HG02623 (cell line): Measurements from ENCODE around the gene ERCC6L2.

Experiments used
- ATAC-seq: cut with Tn5 transposase; IDR thresholded peaks from one replicate; pipeline ENCODE4 v1.9.1; 2021; ENCODE audit warnings: moderate library complexity; ENCODE audit not compliant: unreplicated experiment

ERCC6L2 gene, protein sequence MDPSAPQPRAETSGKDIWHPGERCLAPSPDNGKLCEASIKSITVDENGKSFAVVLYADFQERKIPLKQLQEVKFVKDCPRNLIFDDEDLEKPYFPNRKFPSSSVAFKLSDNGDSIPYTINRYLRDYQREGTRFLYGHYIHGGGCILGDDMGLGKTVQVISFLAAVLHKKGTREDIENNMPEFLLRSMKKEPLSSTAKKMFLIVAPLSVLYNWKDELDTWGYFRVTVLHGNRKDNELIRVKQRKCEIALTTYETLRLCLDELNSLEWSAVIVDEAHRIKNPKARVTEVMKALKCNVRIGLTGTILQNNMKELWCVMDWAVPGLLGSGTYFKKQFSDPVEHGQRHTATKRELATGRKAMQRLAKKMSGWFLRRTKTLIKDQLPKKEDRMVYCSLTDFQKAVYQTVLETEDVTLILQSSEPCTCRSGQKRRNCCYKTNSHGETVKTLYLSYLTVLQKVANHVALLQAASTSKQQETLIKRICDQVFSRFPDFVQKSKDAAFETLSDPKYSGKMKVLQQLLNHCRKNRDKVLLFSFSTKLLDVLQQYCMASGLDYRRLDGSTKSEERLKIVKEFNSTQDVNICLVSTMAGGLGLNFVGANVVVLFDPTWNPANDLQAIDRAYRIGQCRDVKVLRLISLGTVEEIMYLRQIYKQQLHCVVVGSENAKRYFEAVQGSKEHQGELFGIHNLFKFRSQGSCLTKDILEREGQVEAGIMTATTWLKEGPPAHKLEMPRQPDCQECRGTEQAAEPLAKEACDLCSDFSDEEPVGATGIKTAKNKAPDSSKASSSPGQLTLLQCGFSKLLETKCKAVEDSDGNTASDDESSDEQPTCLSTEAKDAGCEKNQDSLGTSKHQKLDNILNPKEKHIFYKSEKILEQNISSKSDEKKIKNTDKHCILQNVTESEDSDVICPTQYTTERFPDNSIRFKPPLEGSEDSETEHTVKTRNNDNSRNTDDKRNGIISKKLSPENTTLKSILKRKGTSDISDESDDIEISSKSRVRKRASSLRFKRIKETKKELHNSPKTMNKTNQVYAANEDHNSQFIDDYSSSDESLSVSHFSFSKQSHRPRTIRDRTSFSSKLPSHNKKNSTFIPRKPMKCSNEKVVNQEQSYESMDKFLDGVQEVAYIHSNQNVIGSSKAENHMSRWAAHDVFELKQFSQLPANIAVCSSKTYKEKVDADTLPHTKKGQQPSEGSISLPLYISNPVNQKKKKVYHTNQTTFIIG (N-terminal part only)

DNA sequence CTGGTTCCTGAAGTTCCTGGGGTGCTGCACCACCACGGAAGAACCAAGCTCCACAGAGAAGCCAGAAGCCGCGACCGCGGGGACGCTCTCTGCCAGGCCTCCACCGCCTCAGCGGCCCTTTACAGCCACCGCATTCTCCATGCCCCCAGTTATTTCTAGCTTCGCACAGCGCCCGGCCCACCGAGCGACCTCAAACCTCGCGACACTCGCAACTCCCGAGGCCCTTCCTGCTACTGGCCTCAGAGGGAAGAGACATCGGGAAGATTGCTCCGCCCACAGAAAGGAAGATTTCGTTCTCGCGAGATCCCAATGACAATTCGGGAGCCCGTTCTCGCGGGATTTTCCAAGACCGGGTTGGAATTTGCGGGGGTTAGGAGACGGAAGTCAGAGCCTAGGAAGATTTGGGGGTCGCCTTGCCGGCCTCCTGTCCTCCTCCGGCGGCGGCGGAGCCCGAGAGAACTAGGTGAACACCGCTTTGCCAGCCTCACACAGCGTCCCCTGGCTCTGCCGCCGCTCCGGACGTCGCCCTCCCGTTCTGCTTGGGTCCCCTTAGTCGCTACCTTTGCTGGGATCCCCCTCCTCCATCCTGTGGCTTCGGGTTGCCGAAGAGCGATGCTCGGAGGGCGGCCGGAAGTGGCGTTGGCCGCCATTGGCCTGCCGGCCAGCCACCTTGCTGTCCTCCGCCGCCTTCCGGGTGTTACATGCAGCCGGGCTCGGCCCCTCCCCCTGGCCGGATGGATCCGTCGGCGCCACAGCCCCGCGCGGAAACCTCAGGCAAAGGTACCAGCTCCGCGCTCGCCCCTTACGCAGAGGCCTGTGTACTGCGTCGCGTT is at the start of gene ERCC6L2:
TSS of gene ERCC6L2 (plus strand) at position 387 of the 833 bp plus-strand sequence. CDS start at position 735, 348 bp downstream.
- peak; percentile 84 for ATAC-seq

DNA sequence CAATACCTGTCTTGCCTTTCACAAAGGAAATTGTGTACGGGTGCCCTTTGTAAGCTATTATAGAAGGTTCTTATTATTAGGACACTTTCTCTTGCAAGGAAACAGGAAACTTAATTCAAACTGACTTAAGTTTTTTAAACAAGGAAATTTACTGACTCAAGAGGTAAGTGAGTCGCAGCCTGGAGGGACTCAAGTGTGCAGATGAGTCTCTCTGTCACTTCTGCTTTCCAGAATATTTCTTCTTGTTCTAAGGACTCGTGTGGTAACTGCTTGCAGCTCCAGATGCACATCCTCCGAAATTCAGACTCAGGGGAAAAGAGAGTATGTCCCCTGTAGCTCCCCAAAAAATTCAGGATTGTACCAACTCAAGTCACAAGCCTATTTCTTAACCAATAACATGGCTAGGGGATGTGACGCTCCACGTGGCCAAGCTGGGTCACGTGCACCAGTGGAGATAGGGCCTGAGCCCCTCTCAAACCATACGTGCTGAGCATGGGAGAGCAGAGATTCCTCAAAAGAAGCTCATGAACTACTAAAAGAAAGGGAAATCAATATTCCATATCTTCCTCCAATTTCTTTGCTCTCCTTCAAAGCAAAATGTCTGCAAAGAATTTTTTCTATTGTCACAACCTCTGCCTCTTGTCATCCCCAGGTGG is 49.2 kb upstream of the ERCC6L2 start:
- ATAC-seq, result no peak

DNA sequence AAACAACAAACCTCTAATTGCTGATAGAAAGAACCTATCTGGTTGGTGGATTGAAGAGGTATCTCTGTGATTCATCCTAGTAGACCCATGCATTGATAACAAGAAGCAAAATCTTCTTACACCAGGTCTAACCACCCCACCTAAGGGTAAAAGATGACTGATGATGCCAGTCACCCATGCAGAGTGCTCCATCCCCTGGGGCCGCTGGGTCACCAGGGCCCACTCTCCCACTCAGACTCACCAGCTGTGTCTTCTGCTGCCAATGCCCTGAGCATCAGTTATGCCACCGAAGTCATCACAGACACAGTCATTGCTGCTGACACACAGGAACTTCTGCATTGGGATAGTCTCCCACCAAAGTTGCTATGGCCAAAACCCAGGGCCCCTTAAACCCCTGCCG is 44.7 kb upstream of the ERCC6L2 start:
- ATAC-seq, result no peak

DNA sequence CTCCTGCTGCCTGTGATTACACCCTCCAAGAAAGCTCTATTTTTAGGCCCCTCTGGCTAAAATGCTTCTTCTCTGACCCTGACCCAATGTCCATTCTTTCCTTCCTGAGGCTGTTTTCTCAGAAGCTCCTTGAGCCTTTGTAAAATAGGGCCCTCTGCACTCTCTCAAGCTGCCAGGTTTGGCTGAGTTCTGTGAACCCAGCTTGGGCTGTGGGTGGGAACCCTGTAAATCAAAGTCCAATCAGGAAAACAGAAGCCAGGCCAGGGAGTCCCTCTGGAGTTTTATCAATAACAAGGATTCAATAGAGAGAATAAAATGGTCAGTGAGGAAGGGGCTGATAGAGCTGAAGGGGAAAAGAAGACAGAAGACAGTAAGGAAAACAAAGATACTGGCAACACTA is 43.7 kb upstream of the ERCC6L2 start:
- no peak for ATAC-seq

DNA sequence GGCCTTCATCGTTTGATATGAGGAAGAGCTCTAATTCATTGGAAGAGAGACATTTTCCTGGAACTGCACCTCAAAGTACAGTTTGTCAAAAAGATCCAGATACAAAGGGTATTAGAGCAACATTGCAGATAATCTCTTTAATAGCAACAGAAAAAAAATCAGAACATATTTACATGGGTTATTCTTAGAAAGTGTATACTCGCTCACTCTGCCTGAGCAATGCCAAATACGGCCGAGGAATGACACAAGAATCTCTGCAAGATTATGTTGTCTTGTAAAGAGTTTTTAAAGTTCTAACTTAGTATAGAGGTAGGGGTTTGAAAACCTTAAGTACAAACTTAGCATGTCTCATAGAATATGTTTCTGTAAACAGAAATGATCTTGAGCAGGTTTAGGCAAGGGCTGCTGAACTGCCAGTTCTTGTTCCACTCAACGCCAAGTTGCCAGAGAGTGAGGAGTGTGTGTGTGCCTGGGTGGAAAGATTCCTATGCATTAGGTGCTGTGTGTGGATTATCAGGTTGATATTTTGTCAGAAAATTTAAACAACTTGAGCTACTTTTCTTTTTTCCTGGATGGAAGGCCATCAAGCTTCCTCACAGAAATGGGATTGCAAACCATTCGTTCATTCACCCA is 41.8 kb upstream of the ERCC6L2 start:
- no peak for ATAC-seq

DNA sequence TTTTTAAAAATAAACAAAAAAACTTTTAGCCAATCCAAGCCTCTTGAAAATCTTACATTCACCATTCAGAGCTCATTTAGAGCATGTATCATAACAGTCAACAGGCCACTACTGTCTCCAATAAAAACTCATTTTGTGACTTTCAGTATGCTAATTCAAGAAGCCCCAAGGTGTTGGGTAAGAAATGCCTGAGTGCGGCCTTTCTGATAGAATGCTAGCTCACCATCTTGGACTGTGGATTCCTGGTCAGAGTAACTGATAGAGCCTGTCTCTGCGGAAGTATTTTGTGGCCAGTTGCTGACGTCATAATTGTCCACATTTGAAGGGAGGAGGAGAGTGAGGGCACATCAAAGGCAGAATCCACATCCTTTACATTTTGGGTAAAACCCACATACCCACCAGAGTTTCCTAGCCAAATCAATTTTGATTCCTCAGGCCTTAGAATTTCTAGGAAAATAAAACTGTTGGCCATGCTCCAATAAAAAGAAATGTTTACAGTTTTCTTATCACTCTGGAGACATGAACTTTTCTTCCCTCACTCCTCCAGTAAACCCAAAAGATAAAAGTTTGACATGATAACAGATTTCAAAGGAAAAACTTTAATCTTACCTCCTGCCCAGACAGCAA is 41.1 kb upstream of the ERCC6L2 start:
- no peak for ATAC-seq

DNA sequence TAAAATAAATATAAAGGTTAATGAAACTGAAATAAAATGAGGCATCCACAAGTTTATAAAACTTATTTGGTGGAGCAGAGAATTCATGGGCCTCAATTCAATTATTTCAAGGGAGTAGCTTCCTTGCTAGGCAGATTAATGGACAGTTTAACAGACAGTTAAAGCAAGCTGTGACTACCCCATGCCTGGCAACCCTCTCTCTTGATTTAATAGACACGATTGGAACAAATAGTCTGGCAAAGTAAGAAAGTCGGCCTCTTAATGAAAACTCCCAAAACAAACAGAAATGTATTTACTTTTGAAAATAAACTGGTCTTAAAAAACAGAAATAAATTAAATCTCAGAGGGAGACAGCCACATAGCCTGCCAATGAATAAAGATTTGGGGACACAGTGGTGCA is 40.1 kb upstream of the ERCC6L2 start:
- ATAC-seq, result no peak

DNA sequence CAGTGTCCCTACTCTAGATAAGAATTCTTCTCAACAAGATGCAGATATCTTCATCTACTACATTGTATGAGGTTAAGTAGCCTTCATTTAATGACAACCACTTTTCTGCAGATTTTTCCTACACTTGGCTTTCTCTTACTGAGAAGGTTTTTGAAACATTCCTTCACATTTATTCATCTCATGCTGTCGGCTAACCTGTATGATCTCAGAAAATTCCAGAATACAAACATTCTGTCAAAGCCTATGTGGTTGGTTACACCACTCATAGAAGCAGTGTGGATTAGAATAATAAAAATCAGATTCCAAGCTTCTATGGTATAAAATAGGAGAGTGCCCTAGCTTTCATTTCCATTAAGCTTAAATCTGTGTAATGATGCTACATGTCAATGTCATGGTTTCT is 39.4 kb upstream of the ERCC6L2 start:
- ATAC-seq, result no peak

DNA sequence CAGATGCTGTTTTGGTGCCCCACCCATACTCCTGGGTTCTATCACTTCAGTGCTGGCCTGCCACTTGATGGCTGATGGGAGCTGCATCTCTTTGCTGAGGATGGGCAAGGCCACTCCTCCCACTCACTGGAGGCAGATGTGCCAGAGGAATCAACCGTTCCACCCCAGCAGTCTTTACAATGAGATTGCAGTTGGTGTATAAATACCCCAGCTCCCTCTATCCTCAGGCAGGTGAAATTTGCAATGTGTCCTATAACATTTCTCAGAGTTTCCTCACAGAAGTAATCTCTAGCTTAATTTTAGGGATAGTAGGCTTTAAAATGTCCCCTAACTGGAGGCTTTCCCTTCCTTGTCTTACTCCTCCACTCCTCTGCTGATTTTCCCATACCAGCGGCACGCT is 36.5 kb upstream of the ERCC6L2 start:
- no peak for ATAC-seq

DNA sequence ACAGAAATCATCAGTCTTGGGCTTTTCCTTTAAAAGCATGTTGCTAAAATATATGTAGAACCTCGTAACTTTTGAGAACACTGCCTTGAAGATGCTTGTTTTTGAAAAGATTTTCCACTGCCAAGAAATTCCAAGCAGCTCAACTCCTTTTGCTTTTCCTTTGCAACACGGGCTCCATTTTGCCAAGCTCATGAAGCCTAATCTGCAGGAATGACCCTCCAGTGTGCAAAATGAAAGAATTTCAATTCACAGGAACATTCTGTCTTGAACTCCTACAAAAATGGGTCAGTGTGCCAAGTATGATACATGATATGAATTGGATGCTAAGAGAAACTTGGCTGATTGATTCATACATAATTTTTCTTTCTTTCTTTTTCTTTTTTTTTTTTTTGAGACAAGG is 35.4 kb upstream of the ERCC6L2 start:
- ATAC-seq, result no peak

DNA sequence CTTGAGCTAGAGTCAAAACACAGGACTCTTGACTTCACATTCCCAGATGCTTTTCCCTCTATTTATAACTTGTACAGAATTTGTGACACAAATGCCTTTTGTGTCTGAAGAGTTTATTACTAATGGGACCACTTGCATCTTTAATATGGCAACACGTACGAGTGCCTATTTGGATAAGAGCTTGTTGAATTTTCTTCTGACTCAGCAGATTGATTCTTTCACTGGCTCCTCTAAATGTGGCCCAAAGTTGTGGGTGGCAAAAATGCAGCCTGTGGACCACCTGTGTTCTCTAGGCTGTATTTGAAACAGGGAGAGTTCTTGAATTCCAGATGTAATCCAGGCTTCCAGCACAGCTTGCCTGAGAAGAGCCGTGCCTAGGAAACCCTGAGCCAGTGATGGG is 34.1 kb upstream of the ERCC6L2 start:
- no peak for ATAC-seq

DNA sequence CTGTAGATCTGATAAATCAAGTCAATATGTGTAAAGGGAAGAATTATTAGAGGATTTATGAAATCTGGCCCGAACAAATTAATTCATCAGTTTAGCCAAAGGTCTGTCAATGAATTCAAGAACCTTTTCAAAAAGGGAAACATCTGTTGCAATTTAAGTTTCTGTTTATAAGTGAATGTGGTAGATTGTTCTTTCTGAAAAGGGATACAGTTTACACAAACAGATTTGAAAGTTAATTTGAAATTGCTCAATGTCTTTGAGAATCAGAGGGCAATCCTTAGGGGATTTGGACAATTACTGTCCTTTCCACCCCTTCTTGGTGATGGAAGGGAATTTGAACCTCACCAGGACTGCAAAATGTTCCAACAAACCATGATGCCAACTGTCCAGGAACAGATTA is 29.7 kb upstream of the ERCC6L2 start:
- ATAC-seq, result no peak

DNA sequence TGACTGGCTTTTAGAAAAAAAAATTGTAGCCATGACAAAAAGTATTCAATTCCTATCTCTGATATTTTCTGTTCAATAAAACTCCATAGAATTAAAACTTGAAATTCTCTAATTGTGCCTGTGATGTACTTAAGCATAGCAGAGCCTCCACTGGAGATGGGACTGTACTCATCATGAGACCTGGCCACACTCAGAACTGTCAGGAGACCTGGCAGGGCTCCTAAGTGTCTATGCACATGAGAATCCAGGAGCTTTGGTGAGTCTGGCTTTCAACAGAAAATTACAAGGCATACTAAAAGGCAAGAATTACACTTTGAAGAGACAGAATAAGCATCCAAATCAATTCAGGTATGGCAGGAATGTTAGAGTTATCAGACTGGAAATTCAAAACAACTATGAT is 26.7 kb upstream of the ERCC6L2 start:
- ATAC-seq, result no peak

DNA sequence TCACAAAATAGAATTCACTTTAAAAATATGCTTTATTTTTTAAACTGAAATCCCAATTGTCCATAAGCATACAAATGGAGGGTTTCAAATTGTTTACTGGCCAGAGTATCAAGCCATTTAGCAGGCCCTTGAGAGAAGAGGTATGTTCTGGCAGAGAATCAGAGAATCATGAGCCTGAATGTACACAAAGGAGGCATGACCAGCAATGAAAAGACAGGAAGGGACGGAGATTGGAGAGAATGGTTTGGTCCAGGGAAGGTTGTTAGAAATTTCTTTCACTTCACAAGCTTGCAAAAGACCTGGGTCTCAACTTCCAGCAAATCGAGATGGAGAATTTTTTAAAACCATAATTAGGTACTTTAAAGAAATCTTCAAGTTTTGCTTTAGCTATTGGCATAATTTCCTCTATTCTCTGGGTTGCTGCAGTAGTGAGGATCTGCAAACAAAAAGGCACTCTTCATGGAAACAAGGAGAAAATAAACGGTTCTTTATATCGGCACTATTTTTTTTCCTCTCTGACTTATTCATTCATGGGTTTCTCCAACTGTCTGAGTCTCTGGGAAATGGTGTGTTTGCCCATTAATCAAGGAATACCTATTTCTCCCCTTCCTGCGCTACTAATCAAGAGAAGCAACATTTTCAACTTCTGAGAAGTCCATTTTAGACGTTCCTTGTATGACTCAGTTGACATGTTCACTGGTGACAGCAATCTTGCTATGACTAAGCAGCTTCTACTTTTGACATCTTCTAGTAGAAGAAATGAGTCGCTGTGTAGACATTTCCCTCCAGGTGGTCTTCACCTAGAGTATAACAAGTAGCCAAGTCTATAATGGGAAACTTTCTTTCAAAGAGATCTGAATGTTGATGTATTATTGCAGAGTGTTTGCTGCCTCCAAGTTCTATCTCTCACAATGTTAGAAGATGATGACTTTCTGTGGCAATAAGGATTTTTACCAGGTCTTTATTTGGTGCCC is 23.1 kb upstream of the ERCC6L2 start:
- ATAC-seq, result peak; percentile 95

DNA sequence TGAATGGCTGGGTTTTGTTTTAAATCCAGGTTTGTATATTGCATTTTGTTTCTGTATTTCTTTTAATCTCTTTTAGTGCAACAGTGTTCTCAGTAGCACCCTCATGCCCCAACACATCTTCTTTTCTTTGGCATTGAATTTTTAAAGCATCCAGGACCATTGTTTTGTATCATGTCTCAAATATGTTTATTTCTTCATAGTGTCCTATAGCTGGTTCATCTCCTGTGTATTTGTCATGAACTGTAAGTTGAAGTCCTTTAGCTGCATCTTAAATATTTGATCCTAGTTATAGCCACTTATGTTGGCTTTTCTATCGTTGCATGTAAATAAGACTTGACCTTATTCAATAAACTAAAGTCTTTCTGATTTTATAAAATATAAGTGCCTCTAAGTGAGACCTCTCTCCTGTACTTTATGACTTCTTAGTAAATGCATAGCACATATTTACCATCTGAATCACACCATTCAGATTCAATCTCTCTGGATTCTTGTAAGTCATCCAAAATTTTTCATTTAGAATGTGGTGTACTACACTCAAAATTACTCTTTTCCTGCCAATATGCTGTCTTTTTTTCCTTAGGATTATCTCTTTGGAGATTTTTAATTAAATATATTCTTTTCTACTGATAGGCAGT is 21.0 kb upstream of the ERCC6L2 start:
- ATAC-seq, result no peak

DNA sequence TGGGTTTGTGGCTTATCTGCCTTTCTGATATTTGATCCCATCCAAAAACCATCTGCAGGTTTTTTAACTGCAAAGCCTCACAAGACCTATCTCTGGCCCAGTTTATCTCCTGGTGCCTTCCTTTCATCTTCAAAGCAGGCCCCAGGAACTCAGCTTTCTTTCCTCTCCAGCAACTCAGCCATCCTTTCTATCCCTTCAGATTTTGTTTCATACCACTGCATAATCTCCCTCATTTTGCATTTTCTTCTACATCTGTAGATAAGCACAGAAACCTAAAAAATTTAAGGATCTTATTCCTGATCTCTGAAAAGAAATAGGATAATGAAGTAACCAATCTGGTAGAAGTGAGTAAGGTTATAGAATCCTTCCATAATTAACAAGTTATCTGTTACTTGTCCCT is 19.5 kb upstream of the ERCC6L2 start:
- ATAC-seq, result no peak

DNA sequence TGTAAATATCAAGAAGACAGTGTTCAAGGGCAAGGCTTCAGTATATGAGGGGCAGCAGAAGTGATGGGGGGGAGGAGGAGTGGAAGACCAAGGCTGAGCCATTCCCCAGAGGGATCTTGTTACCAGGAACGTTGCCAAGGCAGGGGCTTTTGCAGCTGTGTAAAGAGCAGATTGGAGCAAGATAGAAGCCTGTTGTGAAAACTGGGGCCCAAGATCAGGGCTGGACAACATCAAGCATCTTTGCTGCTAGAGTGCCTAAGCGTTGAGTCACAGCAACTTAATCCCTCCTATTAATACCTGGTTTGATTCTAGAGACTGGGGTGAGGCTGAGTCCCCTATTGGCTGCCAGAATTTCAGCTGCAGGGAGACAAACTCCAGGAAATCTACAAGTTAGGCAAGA is 18.4 kb upstream of the ERCC6L2 start:
- ATAC-seq, result no peak
